H1 (cell line): ENCODE measurements around the gene ITGB2. TPM values are rescaled to one million over a fixed set of nuclear protein-coding genes. Genes with fewer than 3 reads are reported as not detected.

Experiments
- CTCF ChIA-PET: fragments of 300-600 bp; sonication (Branson Sonifier 250); formaldehyde crosslinking; loops from one replicate; lab custom pipeline; 2021; ENCODE audit not compliant: partially characterized antibody; lab: Charles Lee
- POLR2A ChIA-PET: fragments of 300-600 bp; sonication (Branson Sonifier 250); formaldehyde crosslinking; loops from one replicate; lab custom pipeline; 2021; ENCODE audit warnings: inconsistent platforms; ENCODE audit not compliant: partially characterized antibody; lab: Charles Lee
- DNase-seq, 2 experiments: peaks; one replicate each; pipeline versions ENCODE4 v3.0.0 to v3.0.0-alpha.2; 2010 to 2022; ENCODE audit warnings: low spot score in 2 of 2, low read depth in 1 of 2, mixed read lengths in 1 of 2
- FAIRE-seq: peaks from 2 replicates; lab custom pipeline; 2011; peaks lifted over from hg19 to GRCh38; lab: Jason Lieb, UNC
- H2AFZ ChIP-seq: 2 replicates; pipeline ENCODE4 v1.8.1; 2012; ENCODE audit warnings: low read length, inconsistent platforms
- H2AK5ac ChIP-seq: 2 replicates; pipeline ENCODE4 v1.6.1; 2013; ENCODE audit warnings: low read depth, low read length
- H2BK120ac ChIP-seq: replicated peaks from 2 replicates; pipeline ENCODE3; 2013; ENCODE audit warnings: low read depth, low read length, inconsistent platforms
- H2BK12ac ChIP-seq: 2 replicates; pipeline ENCODE4 v1.6.1; 2013; ENCODE audit warnings: low read depth, low read length
- H2BK15ac ChIP-seq: 2 replicates; pipeline ENCODE4 v1.6.1; 2013; ENCODE audit warnings: low read length
- H2BK20ac ChIP-seq: 2 replicates; pipeline ENCODE4 v1.6.1; 2013; ENCODE audit warnings: low read length
- H2BK5ac ChIP-seq: 2 replicates; pipeline ENCODE4 v1.6.1; 2013; ENCODE audit warnings: low read depth, low read length
- H3K14ac ChIP-seq: 2 replicates; pipeline ENCODE4 v1.6.1; 2013; ENCODE audit warnings: inconsistent platforms; ENCODE audit not compliant: insufficient read length
- H3K18ac ChIP-seq: 2 replicates; pipeline ENCODE4 v1.6.1; 2013; ENCODE audit warnings: low read length; ENCODE audit errors: extremely low read depth
- H3K23ac ChIP-seq: 2 replicates; pipeline ENCODE4 v1.6.1; 2013; ENCODE audit warnings: inconsistent platforms; ENCODE audit not compliant: insufficient read length
- H3K23me2 ChIP-seq: 2 replicates; pipeline ENCODE4 v1.6.1; 2013; ENCODE audit warnings: low read depth, low read length
- H3K27ac ChIP-seq: 2 replicates; pipeline ENCODE4 v1.6.1; 2011; ENCODE audit warnings: low read depth, low read length, inconsistent platforms
- H3K27me3 ChIP-seq, 4 experiments: replicated peaks in 1 of 4; 1 replicate in 1 of 4; 2 replicates in 3 of 4; pipeline versions ENCODE4 v1.6.1 to v1.8.1; 2011 to 2013; ENCODE audit warnings: low read length in 3 of 4, mild to moderate bottlenecking in 3 of 4, inconsistent platforms in 2 of 4, mixed read lengths in 2 of 4, moderate library complexity in 1 of 4; ENCODE audit not compliant: control insufficient read depth in 3 of 4, insufficient read depth in 3 of 4; ENCODE audit errors: extremely low read depth in 1 of 4
- H3K36me3 ChIP-seq, 4 experiments: 2 replicates each; pipeline versions ENCODE4 v1.6.1 to v1.8.1; 2011 to 2013; ENCODE audit warnings: mild to moderate bottlenecking in 4 of 4, low read length in 3 of 4, moderate library complexity in 2 of 4, control low read depth in 1 of 4, inconsistent platforms in 1 of 4; ENCODE audit not compliant: insufficient read depth in 4 of 4, control insufficient read depth in 2 of 4
- H3K4ac ChIP-seq: replicated peaks from 2 replicates; pipeline ENCODE3; 2013; ENCODE audit warnings: low read length, low read depth, mixed read lengths, inconsistent platforms; ENCODE audit not compliant: insufficient read length
- H3K4me1 ChIP-seq, 4 experiments: replicated peaks in 1 of 4; 1 replicate in 1 of 4; 2 replicates in 3 of 4; pipeline versions ENCODE4 v1.6.1 to v1.8.1; 2011 to 2013; ENCODE audit warnings: low read length in 3 of 4, inconsistent platforms in 2 of 4, mixed read lengths in 1 of 4; ENCODE audit not compliant: insufficient read depth in 4 of 4, control insufficient read depth in 3 of 4
- H3K4me2 ChIP-seq, 2 experiments: 2 replicates each; pipeline versions ENCODE4 v1.6.1 to v1.8.1; 2011 to 2013; ENCODE audit warnings: low read depth in 2 of 2, low read length in 2 of 2, control low read depth in 1 of 2, inconsistent platforms in 1 of 2, mild to moderate bottlenecking in 1 of 2; ENCODE audit not compliant: insufficient read depth in 1 of 2
- H3K4me3 ChIP-seq, 4 experiments: fragments of 200-600, 300-600 bp in 1 of 4; sonication (generic), shearing (Covaris generic), sonication (Bioruptor Twin) in 1 of 4; 2 replicates each; pipeline versions ENCODE4 v1.5.1 to v1.8.1; 2011 to 2016; ENCODE audit warnings: low read length in 4 of 4, low read depth in 3 of 4, control low read depth in 2 of 4, inconsistent platforms in 2 of 4, mild to moderate bottlenecking in 2 of 4, mixed read lengths in 1 of 4, moderate library complexity in 1 of 4; ENCODE audit not compliant: insufficient read depth in 2 of 4; ENCODE audit errors: extremely low read depth in 1 of 4
- H3K56ac ChIP-seq: replicated peaks from 2 replicates; pipeline ENCODE3; 2013; ENCODE audit warnings: low read depth, mild to moderate bottlenecking, mixed read lengths, low read length, inconsistent platforms; ENCODE audit not compliant: insufficient read length
- H3K79me1 ChIP-seq: 2 replicates; pipeline ENCODE4 v1.6.1; 2013; ENCODE audit warnings: low read depth, low read length, control low read depth
- H3K79me2 ChIP-seq, 2 experiments: 2 replicates each; pipeline versions ENCODE4 v1.6.1 to v1.8.1; 2012 to 2013; ENCODE audit warnings: low read length in 2 of 2, mild to moderate bottlenecking in 2 of 2, inconsistent platforms in 1 of 2; ENCODE audit not compliant: insufficient read depth in 2 of 2, control insufficient read depth in 1 of 2
- H3K9ac ChIP-seq, 4 experiments: replicated peaks in 1 of 4; 1 replicate in 1 of 4; 2 replicates in 3 of 4; pipeline versions ENCODE4 v1.6.1 to v1.8.1; 2011 to 2013; ENCODE audit warnings: low read depth in 3 of 4, low read length in 3 of 4, control low read depth in 2 of 4, mild to moderate bottlenecking in 2 of 4, moderate library complexity in 2 of 4, inconsistent platforms in 1 of 4; ENCODE audit errors: extremely low read depth in 1 of 4
- H3K9me3 ChIP-seq, 2 experiments: 2 replicates each; pipeline versions ENCODE4 v1.6.1 to v1.8.1; 2012 to 2013; ENCODE audit warnings: mild to moderate bottlenecking in 2 of 2, moderate library complexity in 2 of 2, control low read depth in 1 of 2, inconsistent platforms in 1 of 2, low read depth in 1 of 2, low read length in 1 of 2, mixed read lengths in 1 of 2; ENCODE audit not compliant: insufficient read depth in 2 of 2
- H4K20me1 ChIP-seq, 2 experiments: replicated peaks in 1 of 2; 2 replicates each; pipeline versions ENCODE3 to v1.8.1; 2011 to 2013; ENCODE audit warnings: inconsistent platforms in 2 of 2, low read length in 2 of 2, mild to moderate bottlenecking in 1 of 2; ENCODE audit not compliant: insufficient read depth in 2 of 2, control insufficient read depth in 1 of 2
- H4K5ac ChIP-seq: 2 replicates; pipeline ENCODE4 v1.6.1; 2013; ENCODE audit warnings: low read length, low read depth, mixed read lengths, inconsistent platforms; ENCODE audit not compliant: insufficient read length
- H4K8ac ChIP-seq: 2 replicates; pipeline ENCODE4 v1.8.0; 2013; ENCODE audit warnings: mild to moderate bottlenecking, moderate library complexity, low read length, inconsistent platforms; ENCODE audit not compliant: insufficient read depth; ENCODE audit errors: extremely low read depth
- H4K91ac ChIP-seq: replicated peaks from 2 replicates; pipeline ENCODE3; 2013; ENCODE audit warnings: low read length, mixed read lengths, inconsistent platforms; ENCODE audit not compliant: insufficient read length
- CHD2 ChIP-seq: IDR thresholded peaks from 2 replicates; pipeline ENCODE4 v1.6.1; 2012; ENCODE audit warnings: low read length, improper control_type of control experiment
- CREB1 ChIP-seq: IDR thresholded peaks from 2 replicates; pipeline ENCODE4 v1.6.1; 2012; ENCODE audit warnings: inconsistent platforms
- CTBP2 ChIP-seq: IDR thresholded peaks from 2 replicates; pipeline ENCODE4 v1.7.0; 2011; ENCODE audit warnings: borderline replicate concordance, mild to moderate bottlenecking, moderate library complexity, mixed read lengths, low read length; ENCODE audit not compliant: insufficient read depth, insufficient read length
- EGR1 ChIP-seq: IDR thresholded peaks from 2 replicates; pipeline ENCODE4 v1.6.1; 2011; ENCODE audit warnings: low read depth, low read length, borderline replicate concordance
- JUND ChIP-seq: IDR thresholded peaks from 2 replicates; pipeline ENCODE4 v1.6.1; 2011; ENCODE audit warnings: mild to moderate bottlenecking, improper control_type of control experiment, low read length
- KDM1A ChIP-seq: fragments of 200-600, 300-600 bp; sonication (generic); IDR thresholded peaks from 2 replicates; pipeline ENCODE4 v1.7.1; 2016; ENCODE audit warnings: mild to moderate bottlenecking, low read length, borderline replicate concordance
- NANOG ChIP-seq: IDR thresholded peaks from 2 replicates; pipeline ENCODE4 v1.6.1; 2011; ENCODE audit warnings: low read length, low read depth, mild to moderate bottlenecking, inconsistent platforms; ENCODE audit not compliant: insufficient read depth, poor library complexity, severe bottlenecking
- NRF1 ChIP-seq: IDR thresholded peaks from 2 replicates; pipeline ENCODE4 v1.6.1; 2011; ENCODE audit warnings: mild to moderate bottlenecking, low read depth, low read length, improper control_type of control experiment
- POLR2AphosphoS5 ChIP-seq: IDR thresholded peaks from 2 replicates; pipeline ENCODE4 v1.6.1; 2011; ENCODE audit warnings: low read depth, low read length
- POU5F1 ChIP-seq: IDR thresholded peaks from 2 replicates; pipeline ENCODE4 v1.6.1; 2011; ENCODE audit warnings: low read depth, mild to moderate bottlenecking, low read length, moderate library complexity
- RBBP5 ChIP-seq: IDR thresholded peaks from 2 replicates; pipeline ENCODE4 v1.7.1; 2012; ENCODE audit warnings: low read depth, mild to moderate bottlenecking, inconsistent platforms, low read length, moderate library complexity, borderline replicate concordance
- SAP30 ChIP-seq: fragments of 300-600 bp; sonication (generic); IDR thresholded peaks from 2 replicates; pipeline ENCODE4 v1.7.1; 2012; ENCODE audit warnings: low read length, moderate library complexity, mild to moderate bottlenecking, inconsistent platforms; ENCODE audit not compliant: insufficient read depth, insufficient replicate concordance
- TCF12 ChIP-seq: IDR thresholded peaks from 2 replicates; pipeline ENCODE4 v1.6.1; 2011; ENCODE audit warnings: low read depth, mild to moderate bottlenecking, low read length
- ZNF274 ChIP-seq: IDR thresholded peaks from 2 replicates; pipeline ENCODE4 v1.7.0; 2012; ENCODE audit warnings: low read length, borderline replicate concordance; ENCODE audit errors: extremely low read depth
- WGBS, 2 experiments: shearing (Covaris generic) in 1 of 2; methylation state at CpG; one replicate each; pipeline versions ENCODE4 v1.1.6 to v1.1.7; 2013 to 2015; ENCODE audit warnings: low lambda C conversion rate in 2 of 2, mixed read lengths in 2 of 2, inconsistent platforms in 1 of 2, low coverage in 1 of 2, missing lambda C conversion rate in 1 of 2; ENCODE audit not compliant: insufficient replicate concordance in 2 of 2, insufficient coverage in 1 of 2, insufficient read length in 1 of 2; ENCODE audit errors: extremely low coverage in 1 of 2, missing lambda C conversion rate in 1 of 2; 5-methylcytosine and 5-hydroxymethylcytosine counted together
- polyA plus RNA-seq, 7 experiments: library from polyadenylated mRNA; depleted of rRNA in 3 of 7; stranded (reverse) in 5 of 7; unstranded in 2 of 7; fragments of >200 nt in 5 of 7; fragments of 200-250 nt in 2 of 7; gene quantifications; 1 replicate in 5 of 7; 2 replicates in 1 of 7; 4 replicates in 1 of 7; pipeline versions ENCODE4 v1.2.1 to v1.2.3, GENCODE V29; 2011 to 2013; ENCODE audit warnings: missing spikeins in 2 of 7, mixed read lengths in 2 of 7
- total RNA-seq: library from RNA; stranded (reverse); fragmentation: NEBNext Ultra II Directional; extraction: Animal tissue kit (Norgen Biotek cat#: 25700); gene quantifications from 2 replicates; pipeline ENCODE4 v1.2.1, GENCODE V29; 2021

ITGB2 gene
- total and polyA plus RNA-seq, 2 of the 8 experiments (the other 6 are each of a cell fraction or from before 2014, with no cell fraction given), result 0.24 to 0.63 TPM

DNA sequence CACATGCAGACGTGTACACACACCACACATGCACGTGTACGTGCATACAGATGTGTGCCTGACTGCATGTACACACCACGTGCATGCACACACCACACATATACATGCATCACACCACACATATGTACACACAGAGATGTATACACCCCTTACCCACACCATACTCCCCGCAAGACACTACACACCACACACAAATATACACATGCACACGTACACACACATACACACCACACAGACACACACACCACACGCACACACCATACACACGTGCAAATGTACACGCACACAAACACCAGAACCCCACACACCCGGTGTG, 9.7 kb downstream of the ITGB2 start:
- H2BK15ac ChIP-seq, result 0 out of 2 replicates have a peak overlapping the region, but pooled peaks have one; percentile 95
- H2AFZ ChIP-seq, result no peak overlapping the region
- no peak overlapping the region for H3K4me2 ChIP-seq
- TF ChIP-seq POLR2AphosphoS5 (no peak), CREB1 (no peak), ZNF274 (no peak), EGR1 (no peak), NRF1 (no peak), CTBP2 (no peak), CHD2 (no peak), KDM1A (no peak), POU5F1 (no peak), RBBP5 (no peak), JUND (no peak), NANOG (no peak), TCF12 (no peak), SAP30 (no peak)

More for the DNA sequence above, 9.7 kb downstream of the ITGB2 start:
- FAIRE-seq (no peak), DNase-seq (no peak)
- no peaks in the 10 kb centered on the region for H3K9me3 ChIP-seq
- no peaks in the 10 kb centered on the region for H3K79me2 ChIP-seq
- H3K23ac ChIP-seq, result no peak overlapping the region
- no peaks in the 10 kb centered on the region for H3K79me1 ChIP-seq
- H4K20me1 ChIP-seq, result no peaks in the 10 kb centered on the region
- no peak overlapping the region for H3K18ac ChIP-seq
- no peak overlapping the region for H3K27ac ChIP-seq
- no peak overlapping the region for H3K14ac ChIP-seq
- peaks cover 3% of the 10 kb centered on the region; the same call in 1 of the 2 replicates for H3K23me2 ChIP-seq
- H3K4me3 ChIP-seq, result no peak overlapping the region
- no peak overlapping the region for H3K4ac ChIP-seq
- peak overlapping the region; percentile 66; the same call in 1 of the 2 replicates for H2BK5ac ChIP-seq
- CTCF ChIA-PET, result interaction anchor here (1.0 to 4.4 kb wide), 6 partner anchors 13 to 112 kb away, joined by 3 to 28 read pairs (median 5); no protein-coding TSS in a partner anchor
- H3K56ac ChIP-seq, result no peak overlapping the region
- POLR2A ChIA-PET, result interaction anchor here (0.9 to 1.2 kb wide), 2 partner anchors 14 to 22 kb away, joined by 3 read pairs; no protein-coding TSS in a partner anchor
- no peak overlapping the region for H3K9ac ChIP-seq
- peak overlapping the region; percentile 40 for H4K91ac ChIP-seq
- 0 out of 2 replicates have a peak overlapping the region, but pooled peaks have one; percentile 65 for H2AK5ac ChIP-seq
- H2BK20ac ChIP-seq, result peak overlapping the region; percentile 61; the same call in 1 of the 2 replicates
- H3K27me3 ChIP-seq, result peaks cover 0 to 2% (median 1%) of the 10 kb centered on the region in 4 experiments; a peak in 1 of 7 replicates
- H3K36me3 ChIP-seq, result no peaks in the 10 kb centered on the region
- H4K5ac ChIP-seq, result no peak overlapping the region
- peak overlapping the region; percentile 18; the same call in 1 of the 2 replicates for H2BK12ac ChIP-seq
- no peak overlapping the region for H2BK120ac ChIP-seq
- whole genome bisulfite sequencing, 2 experiments, result 88% methylated on average over 10 of the region's 10 CpGs; no CpG with 5 or more reads in 1 of the 2 experiments
- no peak overlapping the region for H4K8ac ChIP-seq
- H3K4me1 ChIP-seq, result peaks cover 0 to 11% (median 0%) of the 10 kb centered on the region in 4 experiments; a peak in 3 of 7 replicates
